ENCODE results near the gene PDE4D. TPM values are rescaled to one million over a fixed set of nuclear protein-coding genes. Genes with fewer than 3 reads are reported as not detected.

The PDE4D gene
- total RNA-seq, 2 experiments from 2014 or later, result 164 to 175 TPM

GRCh38 chr5:59421986-59422941 lies 471.3 kb downstream of the PDE4D start:
- ChIA-PET POLR2A (no interaction called here), CTCF (no interaction called here)
- DNase-seq (no peak), ATAC-seq (ENCODE audit: poor library complexity) (no peak)
- Histone ChIP-seq H3K9me3 (ENCODE audit: control insufficient read depth in 1 of 2, insufficient read depth in 1 of 2, low read length in 2 of 2) (no peaks in the 10 kb centered on the region), H3K27me3 (ENCODE audit: control insufficient read depth in 1 of 2, insufficient read depth in 2 of 2, low read length in 2 of 2) (no peaks in the 10 kb centered on the region), H3K4me1 (ENCODE audit: insufficient read depth, low read length) (no peaks in the 10 kb centered on the region), H3K36me3 (ENCODE audit: insufficient read depth, low read length) (no peaks in the 10 kb centered on the region), H3K4me3 (ENCODE audit: low read length) (no peak overlapping the region), H3K27ac (ENCODE audit: low read depth in 1 of 2, low read length in 2 of 2) (no peak overlapping the region)
- Mint-ChIP-seq H3K27me3 (no peaks in the 10 kb centered on the region), H3K27ac (no peak overlapping the region), H3K4me1 (ENCODE audit: low read depth) (no peaks in the 10 kb centered on the region), H3K4me3 (no peak overlapping the region), H3K36me3 (ENCODE audit: low read depth) (no peaks in the 10 kb centered on the region), H3K9me3 (no peaks in the 10 kb centered on the region)
- no peak for TF ChIP-seq CTCF (IDR thresholded peaks at IDR 0.05)
- intact Hi-C loops (cut with DNase I, micrococcal nuclease), result no loop called here

GRCh38 chr5:59420596-59420995 lies 472.9 kb downstream of the PDE4D start:
- ATAC-seq (ENCODE audit: poor library complexity) (no peak), DNase-seq (no peak)
- no peak overlapping the region for H3K4me3 ChIP-seq (ENCODE audit: low read length)
- no peak for TF ChIP-seq CTCF (IDR thresholded peaks at IDR 0.05)
- H3K36me3 Mint-ChIP-seq (ENCODE audit: low read depth), result no peaks in the 10 kb centered on the region
- intact Hi-C loops (cut with DNase I, micrococcal nuclease), result no loop called here
- ChIA-PET CTCF (no interaction called here), POLR2A (no interaction called here)
- H3K27me3 Mint-ChIP-seq, result no peaks in the 10 kb centered on the region
- H3K27ac Mint-ChIP-seq, result no peak overlapping the region
- no peaks in the 10 kb centered on the region for H3K9me3 Mint-ChIP-seq
- no peaks in the 10 kb centered on the region for H3K27me3 ChIP-seq (ENCODE audit: control insufficient read depth in 1 of 2, insufficient read depth in 2 of 2, low read length in 2 of 2)
- no peak overlapping the region for H3K27ac ChIP-seq (ENCODE audit: low read depth in 1 of 2, low read length in 2 of 2)
- no peaks in the 10 kb centered on the region for H3K4me1 ChIP-seq (ENCODE audit: insufficient read depth, low read length)
- no peaks in the 10 kb centered on the region for H3K36me3 ChIP-seq (ENCODE audit: insufficient read depth, low read length)
- no peaks in the 10 kb centered on the region for H3K9me3 ChIP-seq (ENCODE audit: control insufficient read depth in 1 of 2, insufficient read depth in 1 of 2, low read length in 2 of 2)
- H3K4me1 Mint-ChIP-seq (ENCODE audit: low read depth), result no peaks in the 10 kb centered on the region
- no peak overlapping the region for H3K4me3 Mint-ChIP-seq

- intact Hi-C loops (cut with DNase I, micrococcal nuclease), result no loop called here
- Mint-ChIP-seq H3K9me3 (no peaks in the 10 kb centered on the region), H3K27me3 (peaks cover under 1% of the 10 kb centered on the region), H3K36me3 (ENCODE audit: low read depth) (no peaks in the 10 kb centered on the region), H3K27ac (no peak overlapping the region), H3K4me3 (no peak overlapping the region), H3K4me1 (ENCODE audit: low read depth) (no peaks in the 10 kb centered on the region)
- no peak overlapping the region for H3K27ac ChIP-seq (ENCODE audit: low read depth in 1 of 2, low read length in 2 of 2)
- no peak for TF ChIP-seq CTCF (IDR thresholded peaks at IDR 0.05)
- peaks cover 0 to 2% of the 10 kb centered on the region in 2 experiments for H3K27me3 ChIP-seq (ENCODE audit: control insufficient read depth in 1 of 2, insufficient read depth in 2 of 2, low read length in 2 of 2)
- CTCF ChIA-PET, result no interaction called here
- POLR2A ChIA-PET, result no interaction called here
- DNase-seq (no peak), ATAC-seq (ENCODE audit: poor library complexity) (no peak)
- no peaks in the 10 kb centered on the region for H3K4me1 ChIP-seq (ENCODE audit: insufficient read depth, low read length)
- no peaks in the 10 kb centered on the region for H3K36me3 ChIP-seq (ENCODE audit: insufficient read depth, low read length)
- no peak overlapping the region for H3K4me3 ChIP-seq (ENCODE audit: low read length)
- no peaks in the 10 kb centered on the region for H3K9me3 ChIP-seq (ENCODE audit: control insufficient read depth in 1 of 2, insufficient read depth in 1 of 2, low read length in 2 of 2)
Observed at GRCh38 chr5:59418808-59419207, 474.7 kb downstream of the PDE4D start.
